Endothelial cell of umbilical vein (primary cell): ENCODE measurements around the gene GSG1L. TPM values are rescaled to one million over a fixed set of nuclear protein-coding genes. Genes with fewer than 3 reads are reported as not detected.

Experiments used
- BruUV-seq: library from RNA; stranded (reverse); fragments of 400-500 nt; replicated peaks from 2 replicates; lab custom pipeline; 2021; lab: Mats Ljungman, UMichigan
- CTCF ChIA-PET: fragments of 300-600, 350-600 bp; sonication (Branson Sonifier 250); formaldehyde crosslinking; loops from one replicate; lab custom pipeline; 2021; ENCODE audit warnings: antibody characterized with exemption, inconsistent platforms; lab: Charles Lee
- POLR2A ChIA-PET: fragments of 300-600, 350-600 bp; sonication (Branson Sonifier 250); formaldehyde crosslinking; loops from one replicate; lab custom pipeline; 2021; ENCODE audit warnings: antibody characterized with exemption, inconsistent platforms; lab: Charles Lee
- DNase-seq: peaks from one replicate; pipeline ENCODE4 v3.0.0-alpha.2; 2011; ENCODE audit warnings: low read depth, low spot score
- FAIRE-seq: peaks from 2 replicates; lab custom pipeline; 2011; peaks lifted over from hg19 to GRCh38; lab: Jason Lieb, UNC
- H2AFZ ChIP-seq: 2 replicates; pipeline ENCODE4 v1.6.0; 2012; ENCODE audit warnings: low read depth, low read length, control low read depth, inconsistent platforms
- H3K27ac ChIP-seq: 2 replicates; pipeline ENCODE4 v1.5.1; 2011; ENCODE audit warnings: low read depth, mild to moderate bottlenecking, control low read depth, low read length, moderate library complexity; ENCODE audit not compliant: insufficient read depth
- H3K27me3 ChIP-seq, 2 experiments: 2 replicates each; pipeline versions ENCODE4 v1.6.0 to v1.6.1; 2011; ENCODE audit warnings: low read length in 2 of 2, mixed read lengths in 1 of 2; ENCODE audit not compliant: control insufficient read depth in 2 of 2, insufficient read depth in 2 of 2
- H3K36me3 ChIP-seq, 2 experiments: 2 replicates in 1 of 2; 3 replicates in 1 of 2; pipeline ENCODE4 v1.5.1; 2011; ENCODE audit warnings: low read length in 2 of 2, mild to moderate bottlenecking in 1 of 2, moderate library complexity in 1 of 2; ENCODE audit not compliant: control insufficient read depth in 2 of 2, insufficient read depth in 2 of 2; ENCODE audit errors: extremely low read depth in 1 of 2
- H3K4me1 ChIP-seq: 3 replicates; pipeline ENCODE4 v1.5.1; 2011; ENCODE audit warnings: mild to moderate bottlenecking, low read length; ENCODE audit not compliant: control insufficient read depth, insufficient read depth; ENCODE audit errors: extremely low read depth
- H3K4me2 ChIP-seq: 2 replicates; pipeline ENCODE4 v1.6.1; 2011; ENCODE audit warnings: low read length, control low read depth, mixed read lengths; ENCODE audit not compliant: insufficient read depth
- H3K4me3 ChIP-seq, 3 experiments: fragments of 200-600 bp in 1 of 3; sonication (generic), shearing (Covaris generic) in 1 of 3; replicated peaks in 1 of 3; 2 replicates each; pipeline ENCODE4 v1.5.1; 2011 to 2016; ENCODE audit warnings: control low read depth in 3 of 3, low read length in 3 of 3, mild to moderate bottlenecking in 2 of 3, inconsistent platforms in 1 of 3, low read depth in 1 of 3, moderate library complexity in 1 of 3; ENCODE audit not compliant: insufficient read depth in 1 of 3
- H3K79me2 ChIP-seq: 2 replicates; pipeline ENCODE4 v1.6.0; 2012; ENCODE audit warnings: low read length, inconsistent platforms; ENCODE audit not compliant: control insufficient read depth, insufficient read depth
- H3K9ac ChIP-seq: replicated peaks from 2 replicates; pipeline ENCODE3; 2011; ENCODE audit warnings: low read length, control low read depth; ENCODE audit not compliant: insufficient read depth; ENCODE audit errors: extremely low read depth
- H3K9me1 ChIP-seq: replicated peaks from 3 replicates; pipeline ENCODE4 v1.6.0; 2011; ENCODE audit warnings: mild to moderate bottlenecking, low read length; ENCODE audit not compliant: control insufficient read depth, insufficient read depth; ENCODE audit errors: extremely low read depth
- H3K9me3 ChIP-seq: replicated peaks from 2 replicates; pipeline ENCODE4 v1.5.1; 2012; ENCODE audit warnings: low read length, inconsistent platforms; ENCODE audit not compliant: control insufficient read depth, insufficient read depth
- H4K20me1 ChIP-seq: replicated peaks from 2 replicates; pipeline ENCODE3; 2011; ENCODE audit warnings: mild to moderate bottlenecking, low read length; ENCODE audit not compliant: control insufficient read depth, insufficient read depth; ENCODE audit errors: extremely low read depth
- EZH2 ChIP-seq: IDR thresholded peaks from 2 replicates; pipeline ENCODE4 v1.6.1; 2012; ENCODE audit warnings: borderline replicate concordance, low read depth, mild to moderate bottlenecking, moderate library complexity, low read length, inconsistent platforms; ENCODE audit not compliant: severe bottlenecking
- FOS ChIP-seq: IDR thresholded peaks from 2 replicates; pipeline ENCODE4 v1.6.1; 2011; ENCODE audit warnings: mild to moderate bottlenecking, low read length, moderate library complexity, borderline replicate concordance; ENCODE audit not compliant: insufficient read depth
- GATA2 ChIP-seq: IDR thresholded peaks from 2 replicates; pipeline ENCODE4 v1.7.0; 2011; ENCODE audit warnings: low read depth, mild to moderate bottlenecking, moderate library complexity, mixed read lengths, low read length; ENCODE audit not compliant: insufficient read length, insufficient read depth
- JUN ChIP-seq: IDR thresholded peaks from 2 replicates; pipeline ENCODE4 v1.6.1; 2011; ENCODE audit warnings: borderline replicate concordance, low read depth; ENCODE audit not compliant: insufficient read length, insufficient read depth
- MYC ChIP-seq: IDR thresholded peaks from one replicate; pipeline ENCODE4 v1.6.1; 2011; ENCODE audit warnings: mild to moderate bottlenecking, low read depth, low read length
- POLR2A ChIP-seq: IDR thresholded peaks from 2 replicates; pipeline ENCODE4 v1.6.1; 2012; ENCODE audit warnings: low read depth, mild to moderate bottlenecking, control low read depth, low read length
- POLR2AphosphoS5 ChIP-seq: IDR thresholded peaks from 2 replicates; pipeline ENCODE4 v1.6.1; 2012; ENCODE audit warnings: low read depth, mild to moderate bottlenecking, control low read depth, low read length, moderate library complexity; ENCODE audit not compliant: insufficient read depth
- dilution Hi-C: fragments of 300-500 bp; cut with MboI; formaldehyde crosslinking; loops from one replicate; pipeline ENCODE4 v1.15.0; 2019; ENCODE audit warnings: low sequenced_read_pairs; ENCODE audit not compliant: extremely low pct_ligation_motif_present
- intact Hi-C: fragments of 100-400 bp; cut with micrococcal nuclease; formaldehyde crosslinking; loops from one replicate; pipeline ENCODE4 v1.10.0; 2022
- polyA plus RNA-seq, 4 experiments: library from polyadenylated mRNA; depleted of rRNA in 3 of 4; stranded (reverse) in 3 of 4; unstranded in 1 of 4; fragments of >200 nt; gene quantifications; 2 replicates each; pipeline versions ENCODE4 v1.2.1 to v1.2.3, GENCODE V29; 2011 to 2012; ENCODE audit warnings: missing spikeins in 1 of 4
- total RNA-seq: library from RNA; stranded (reverse); gene quantifications from 2 replicates; pipeline ENCODE4 v1.2.3, GENCODE V29; 2021
- TF ChIP-seq, protein P1 (sequence below): IDR thresholded peaks from 2 replicates; pipeline ENCODE4 v1.6.1; 2011; ENCODE audit not compliant: insufficient read depth, insufficient read length
- TF ChIP-seq, protein P2 (sequence below), 2 donors: IDR thresholded peaks; 1 replicate in 1 of 2; 2 replicates in 1 of 2; pipeline ENCODE4 v1.5.1; 2011; ENCODE audit warnings: low read length in 2 of 2, mild to moderate bottlenecking in 2 of 2, moderate library complexity in 2 of 2, control low read depth in 1 of 2, inconsistent platforms in 1 of 2, low read depth in 1 of 2; ENCODE audit not compliant: insufficient read depth in 1 of 2; ENCODE audit errors: extremely low read depth in 1 of 2

GSG1L gene
- total and polyA plus RNA-seq, 2 donors (not counting 3 experiments of a cell fraction or from before 2014, with no cell fraction given), result 0.06 TPM; not detected in 1

DNA sequence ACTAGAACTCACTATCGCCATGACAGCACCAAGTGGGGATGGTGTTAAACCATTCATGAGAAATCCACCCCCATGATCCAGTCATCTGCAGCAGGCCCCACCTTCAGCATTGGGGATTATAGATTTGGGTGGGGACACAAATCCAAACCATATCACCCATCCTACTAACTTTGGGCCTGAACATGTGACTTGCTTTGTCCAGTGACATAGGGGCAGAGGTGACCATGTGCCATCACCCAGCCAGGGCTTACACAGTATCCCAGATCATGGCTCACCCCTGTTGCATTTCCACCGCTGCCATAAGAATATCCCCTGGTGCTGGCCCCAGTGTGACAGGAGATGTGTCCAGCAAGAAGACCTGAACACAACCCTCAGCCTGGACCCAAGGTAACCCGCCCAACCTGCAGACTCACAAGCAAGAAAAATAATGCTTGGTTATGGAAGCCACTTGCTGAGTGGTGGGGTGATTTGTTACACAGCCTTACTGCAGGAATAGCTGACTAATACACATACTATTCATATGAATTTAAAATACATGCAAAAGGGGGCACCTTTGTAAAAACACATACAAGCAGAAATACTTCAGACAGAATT, 130.9 kb downstream of the GSG1L start:
- Histone ChIP-seq H3K79me2 (no peaks in the 10 kb centered on the region), H3K9ac (no peak overlapping the region), H2AFZ (no peak overlapping the region), H3K36me3 (no peaks in the 10 kb centered on the region), H3K4me2 (no peak overlapping the region), H3K9me3 (no peaks in the 10 kb centered on the region), H3K27me3 (no peaks in the 10 kb centered on the region), H3K9me1 (no peaks in the 10 kb centered on the region), H3K27ac (no peak overlapping the region), H3K4me1 (no peaks in the 10 kb centered on the region), H4K20me1 (no peaks in the 10 kb centered on the region), H3K4me3 (no peak overlapping the region)
- FAIRE-seq (no peak), DNase-seq (no peak)
- POLR2A ChIA-PET, result no interaction called here
- dilution Hi-C loops (no loop called here), intact Hi-C loops (no loop called here)
- no peak for TF ChIP-seq POLR2A
- TF ChIP-seq, protein P1, sequence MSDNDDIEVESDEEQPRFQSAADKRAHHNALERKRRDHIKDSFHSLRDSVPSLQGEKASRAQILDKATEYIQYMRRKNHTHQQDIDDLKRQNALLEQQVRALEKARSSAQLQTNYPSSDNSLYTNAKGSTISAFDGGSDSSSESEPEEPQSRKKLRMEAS, result no peak
- TF ChIP-seq MYC, result no peak
- TF ChIP-seq JUN, result no peak
- TF ChIP-seq FOS, result no peak
- TF ChIP-seq EZH2, result no peak
- no peak for TF ChIP-seq GATA2
- no peak for TF ChIP-seq POLR2AphosphoS5
- TF ChIP-seq, protein P2, sequence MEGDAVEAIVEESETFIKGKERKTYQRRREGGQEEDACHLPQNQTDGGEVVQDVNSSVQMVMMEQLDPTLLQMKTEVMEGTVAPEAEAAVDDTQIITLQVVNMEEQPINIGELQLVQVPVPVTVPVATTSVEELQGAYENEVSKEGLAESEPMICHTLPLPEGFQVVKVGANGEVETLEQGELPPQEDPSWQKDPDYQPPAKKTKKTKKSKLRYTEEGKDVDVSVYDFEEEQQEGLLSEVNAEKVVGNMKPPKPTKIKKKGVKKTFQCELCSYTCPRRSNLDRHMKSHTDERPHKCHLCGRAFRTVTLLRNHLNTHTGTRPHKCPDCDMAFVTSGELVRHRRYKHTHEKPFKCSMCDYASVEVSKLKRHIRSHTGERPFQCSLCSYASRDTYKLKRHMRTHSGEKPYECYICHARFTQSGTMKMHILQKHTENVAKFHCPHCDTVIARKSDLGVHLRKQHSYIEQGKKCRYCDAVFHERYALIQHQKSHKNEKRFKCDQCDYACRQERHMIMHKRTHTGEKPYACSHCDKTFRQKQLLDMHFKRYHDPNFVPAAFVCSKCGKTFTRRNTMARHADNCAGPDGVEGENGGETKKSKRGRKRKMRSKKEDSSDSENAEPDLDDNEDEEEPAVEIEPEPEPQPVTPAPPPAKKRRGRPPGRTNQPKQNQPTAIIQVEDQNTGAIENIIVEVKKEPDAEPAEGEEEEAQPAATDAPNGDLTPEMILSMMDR (IDR thresholded peaks at IDR 0.05; ENCODE audit: extremely low read depth in 1 of 2, insufficient read depth in 1 of 2, low read depth in 1 of 2, low read length in 2 of 2), result no peak
- BruUV-seq, result no TSS peak
- CTCF ChIA-PET, result no interaction called here
